Measurements from ENCODE around the gene PNPLA4. TPM values are rescaled to one million over a fixed set of nuclear protein-coding genes. Genes with fewer than 3 reads are reported as not detected.

PNPLA4 gene
- total and polyA plus RNA-seq, 2 of the 13 experiments (the other 11 are each of a cell fraction or from before 2014, with no cell fraction given): 13.0 to 17.7 TPM

- no peak for TF ChIP-seq SETDB1 (CRISPR knock-in tag; IDR thresholded peaks at IDR 0.05; ENCODE audit: borderline replicate concordance)
- no peak for TF ChIP-seq LBX2 (CRISPR knock-in tag; IDR thresholded peaks at IDR 0.05; ENCODE audit: borderline replicate concordance)
- TF ChIP-seq NPAS2 (CRISPR knock-in tag; IDR thresholded peaks at IDR 0.05; ENCODE audit: borderline replicate concordance): no peak
- TF ChIP-seq ZNF142 (CRISPR knock-in tag; IDR thresholded peaks at IDR 0.05): no peak
- TF ChIP-seq CTCF (CRISPR knock-in tag; IDR thresholded peaks at IDR 0.05): peak; percentile 80
- TF ChIP-seq DRAP1 (CRISPR knock-in tag; IDR thresholded peaks at IDR 0.05): no peak
- TF ChIP-seq MAFK (conservative IDR thresholded peaks at IDR 0.05 in 1 of 2, IDR thresholded peaks at IDR 0.05 in 1 of 2; ENCODE audit: low read length in 2 of 2): peak; percentile 61 to 65; a peak in 3 of 4 replicates
- peak; percentile 35; the same call in 1 of the 2 replicates for TF ChIP-seq SMC3 (IDR thresholded peaks at IDR 0.05; ENCODE audit: low read length)
- no peak for TF ChIP-seq ZNF580 (CRISPR knock-in tag; IDR thresholded peaks at IDR 0.05; ENCODE audit: borderline replicate concordance, low read depth)
- TF ChIP-seq ZNF614 (CRISPR knock-in tag; IDR thresholded peaks at IDR 0.05; ENCODE audit: borderline replicate concordance): no peak
- TF ChIP-seq ZFP1 (CRISPR knock-in tag; IDR thresholded peaks at IDR 0.05): no peak
- no peak for TF ChIP-seq ZBTB37 (CRISPR knock-in tag; IDR thresholded peaks at IDR 0.05)
- no peak for TF ChIP-seq ZNF468 (CRISPR knock-in tag; IDR thresholded peaks at IDR 0.05)
- TF ChIP-seq STAG1 (CRISPR knock-in tag; IDR thresholded peaks at IDR 0.05): peak; percentile 71
- no peak for TF ChIP-seq ZBTB21 (CRISPR knock-in tag; IDR thresholded peaks at IDR 0.05)
- TF ChIP-seq MIER3 (CRISPR knock-in tag; IDR thresholded peaks at IDR 0.05; ENCODE audit: borderline replicate concordance): no peak
- no peak for TF ChIP-seq NR2F6 (IDR thresholded peaks at IDR 0.05)
- TF ChIP-seq NR2F6 (CRISPR knock-in tag; IDR thresholded peaks at IDR 0.05): no peak
- no peak for TF ChIP-seq BCL6 (CRISPR knock-in tag; IDR thresholded peaks at IDR 0.05)
- no peak for TF ChIP-seq RBAK (CRISPR knock-in tag; IDR thresholded peaks at IDR 0.05)
- TF ChIP-seq ZNF230 (CRISPR knock-in tag; IDR thresholded peaks at IDR 0.05): no peak
- peak; percentile 75 for TF ChIP-seq MAFF (IDR thresholded peaks at IDR 0.05; ENCODE audit: low read depth, low read length)
These were observed 1.2 kb downstream of the PNPLA4 start (continued) for GRCh38 chrX:7925867-7926472.
